HCT116 (cell line): Measurements from ENCODE around the gene PLS3. TPM values are rescaled to one million over a fixed set of nuclear protein-coding genes. Genes with fewer than 3 reads are reported as not detected.

Experiments used
- ATAC-seq: fragments of 200-7000 bp; cut with Tn5 transposase; 2 replicates; pipeline ENCODE4 v1.9.1; 2020; ENCODE audit warnings: mild to moderate bottlenecking, moderate library complexity
- BruUV-seq: library from RNA; stranded (reverse); fragments of 400-500 nt; replicated peaks from 2 replicates; lab custom pipeline; 2021; lab: Mats Ljungman, UMichigan
- CTCF ChIA-PET: fragments of 300-600 bp; sonication (Branson Sonifier 250); formaldehyde crosslinking; loops from one replicate; lab custom pipeline; 2021; ENCODE audit warnings: antibody characterized with exemption; lab: Charles Lee
- POLR2A ChIA-PET: fragments of 300-600, 350-600 bp; sonication (Branson Sonifier 250); formaldehyde crosslinking; loops from one replicate; lab custom pipeline; 2021; ENCODE audit warnings: antibody characterized with exemption; lab: Charles Lee
- RAD21 ChIA-PET, 2 experiments: fragments of 300-600 bp; sonication (Branson Sonifier 250); formaldehyde crosslinking; loops; one replicate each; lab custom pipeline; 2023; ENCODE audit warnings: low total read pairs in 2 of 2; ENCODE audit not compliant: uncharacterized antibody in 2 of 2, unreplicated experiment in 2 of 2, low non-redundant PET in 1 of 2; lab: Charles Lee
- DNase-seq: peaks from one replicate; pipeline ENCODE4 v3.0.0-alpha.2; 2010; ENCODE audit warnings: low read depth, low spot score
- H2AFZ ChIP-seq: fragments of 200-600 bp; shearing (Covaris generic), sonication (generic); 2 replicates; pipeline ENCODE4 v1.6.1; 2017; ENCODE audit warnings: low read depth, mixed run types, mixed read lengths, antibody characterized with exemption, low read length; ENCODE audit not compliant: poor library complexity, severe bottlenecking
- H3K27ac ChIP-seq: 2 replicates; pipeline ENCODE4 v1.5.1; 2012; ENCODE audit warnings: low read depth, low read length
- H3K27me3 ChIP-seq: fragments of 200-600 bp; sonication (generic); 2 replicates; pipeline ENCODE4 v1.6.1; 2016; ENCODE audit warnings: mixed run types, low read length, mixed read lengths; ENCODE audit not compliant: insufficient read depth
- H3K36me3 ChIP-seq, 2 experiments: fragments of 200-500 bp in 1 of 2; fragments of 200-600 bp in 1 of 2; sonication (Bioruptor generic) in 1 of 2; sonication (generic) in 1 of 2; 2 replicates each; pipeline versions ENCODE4 v1.5.1 to v1.6.1; 2014 to 2016; ENCODE audit warnings: low read length in 2 of 2, inconsistent platforms in 1 of 2, mixed read lengths in 1 of 2, mixed run types in 1 of 2; ENCODE audit not compliant: insufficient read depth in 2 of 2, control insufficient read depth in 1 of 2
- H3K4me1 ChIP-seq, 2 experiments: fragments of 200-600 bp in 1 of 2; sonication (generic) in 1 of 2; 2 replicates each; pipeline versions ENCODE4 v1.5.1 to v1.6.1; 2012 to 2017; ENCODE audit warnings: low read length in 2 of 2, inconsistent platforms in 1 of 2, mild to moderate bottlenecking in 1 of 2, mixed read lengths in 1 of 2, mixed run types in 1 of 2, moderate library complexity in 1 of 2; ENCODE audit not compliant: insufficient read depth in 2 of 2, control insufficient read depth in 1 of 2
- H3K4me2 ChIP-seq: fragments of 200-600 bp; sonication (generic); 2 replicates; pipeline ENCODE4 v1.6.1; 2017; ENCODE audit warnings: mixed run types, low read length, mixed read lengths
- H3K4me3 ChIP-seq, 2 experiments: fragments of 200-600 bp in 1 of 2; sonication (generic) in 1 of 2; replicated peaks in 1 of 2; 2 replicates each; pipeline ENCODE4 v1.5.1; 2011 to 2016; ENCODE audit warnings: low read length in 2 of 2, control low read depth in 1 of 2, low read depth in 1 of 2, mild to moderate bottlenecking in 1 of 2, mixed read lengths in 1 of 2, mixed run types in 1 of 2
- H3K79me2 ChIP-seq: fragments of 200-600 bp; sonication (generic); 2 replicates; pipeline ENCODE4 v1.6.1; 2017; ENCODE audit warnings: mild to moderate bottlenecking, mixed run types, low read length, moderate library complexity, mixed read lengths; ENCODE audit not compliant: insufficient read depth
- H3K9ac ChIP-seq: fragments of 200-600 bp; sonication (generic); 2 replicates; pipeline ENCODE4 v1.6.1; 2016; ENCODE audit warnings: low read length, mixed read lengths
- H3K9me2 ChIP-seq: fragments of 200-600 bp; sonication (generic), shearing (Covaris generic); 2 replicates; pipeline ENCODE4 v1.6.1; 2017; ENCODE audit warnings: mixed run types, mild to moderate bottlenecking, moderate library complexity; ENCODE audit not compliant: insufficient read depth
- H3K9me3 ChIP-seq, 2 experiments: fragments of 200-500 bp in 1 of 2; fragments of 200-600 bp in 1 of 2; sonication (Bioruptor generic) in 1 of 2; sonication (generic) in 1 of 2; 2 replicates each; pipeline ENCODE4 v1.6.1; 2014 to 2017; ENCODE audit warnings: low read length in 2 of 2, mixed read lengths in 2 of 2, inconsistent platforms in 1 of 2, low read depth in 1 of 2, mild to moderate bottlenecking in 1 of 2, mixed run types in 1 of 2, moderate library complexity in 1 of 2; ENCODE audit not compliant: control insufficient read depth in 1 of 2, insufficient read depth in 1 of 2
- H4K20me1 ChIP-seq: fragments of 200-600 bp; sonication (generic), shearing (Covaris generic); 2 replicates; pipeline ENCODE4 v1.6.1; 2017; ENCODE audit warnings: mixed run types, mild to moderate bottlenecking, moderate library complexity; ENCODE audit not compliant: insufficient read depth
- CBX3 ChIP-seq: IDR thresholded peaks from 2 replicates; pipeline ENCODE4 v1.6.1; 2012; ENCODE audit warnings: low read depth
- CTCF ChIP-seq, 3 experiments: fragments of 200-600 bp in 1 of 3; sonication (generic) in 1 of 3; IDR thresholded peaks in 2 of 3; conservative IDR thresholded peaks in 1 of 3; 2 replicates each; pipeline ENCODE4 v1.5.1; 2012 to 2017; ENCODE audit warnings: low read depth in 2 of 3, low read length in 2 of 3, antibody characterized with exemption in 1 of 3, borderline replicate concordance in 1 of 3, control low read depth in 1 of 3, mild to moderate bottlenecking in 1 of 3, mixed read lengths in 1 of 3, mixed run types in 1 of 3, moderate library complexity in 1 of 3; ENCODE audit not compliant: insufficient read depth in 1 of 3
- EGR1 ChIP-seq: IDR thresholded peaks from 2 replicates; pipeline ENCODE4 v1.6.1; 2012; ENCODE audit warnings: low read depth
- POLR2AphosphoS5 ChIP-seq: IDR thresholded peaks from 2 replicates; pipeline ENCODE4 v1.6.1; 2011; ENCODE audit warnings: mild to moderate bottlenecking, low read depth, low read length, moderate library complexity
- RAD21 ChIP-seq: IDR thresholded peaks from 2 replicates; pipeline ENCODE4 v1.6.1; 2012; ENCODE audit warnings: low read depth, mild to moderate bottlenecking
- SP1 ChIP-seq: IDR thresholded peaks from 2 replicates; pipeline ENCODE4 v1.6.1; 2012; ENCODE audit warnings: low read depth
- TCF7L2 ChIP-seq: IDR thresholded peaks from 2 replicates; pipeline ENCODE4 v1.7.0; 2011; ENCODE audit warnings: borderline replicate concordance, inconsistent platforms; ENCODE audit not compliant: insufficient read depth, insufficient read length; ENCODE audit errors: extremely low read depth
- ZFX ChIP-seq: fragments of 450-650 bp; IDR thresholded peaks from 2 replicates; pipeline ENCODE4 v1.6.1; 2017
- ZNF274 ChIP-seq: fragments of 200-500 bp; sonication (Bioruptor generic); IDR thresholded peaks from 2 replicates; pipeline ENCODE4 v1.6.1; 2014; ENCODE audit warnings: mild to moderate bottlenecking, low read depth, low read length, inconsistent platforms
- intact Hi-C: fragments of 100-400 bp; cut with micrococcal nuclease; formaldehyde crosslinking; loops from 2 replicates; pipeline ENCODE4 v1.10.0; 2022
- total RNA-seq: library from RNA; stranded (reverse); gene quantifications from one replicate; pipeline ENCODE4 v1.2.1, GENCODE V29; 2021; ENCODE audit not compliant: unreplicated experiment
- TF ChIP-seq, protein P1 (sequence below): IDR thresholded peaks from 2 replicates; pipeline ENCODE4 v1.6.1; 2012; ENCODE audit warnings: low read depth
- TF ChIP-seq, protein P2 (sequence below): IDR thresholded peaks from 2 replicates; pipeline ENCODE4 v1.6.1; 2012

The PLS3 gene
- total RNA-seq, 1 experiment from 2014 or later, result 50.8 TPM

DNA sequence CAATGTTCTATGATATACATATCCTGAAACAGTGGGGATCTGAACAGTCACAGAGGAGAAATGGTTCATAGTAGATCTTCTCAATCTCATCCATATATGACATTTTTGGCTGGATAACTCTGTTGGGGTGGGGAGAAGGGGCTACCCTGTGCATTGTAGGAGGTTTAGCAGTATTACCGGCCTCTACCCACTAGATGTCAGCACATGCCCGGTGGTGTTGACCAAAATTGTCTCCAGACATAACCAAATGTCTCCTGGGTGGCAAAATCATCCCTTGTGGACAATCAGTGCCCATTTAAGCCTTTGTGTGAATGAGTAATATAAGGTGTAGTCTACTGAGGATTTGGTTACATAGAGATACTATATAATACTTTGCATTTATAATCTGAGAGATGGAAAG is 89.9 kb downstream of the PLS3 start:
- Histone ChIP-seq H3K9ac (no peak overlapping the region), H3K4me3 (no peak overlapping the region), H3K9me3 (no peaks in the 10 kb centered on the region), H3K4me2 (no peak overlapping the region), H3K27ac (no peak overlapping the region), H2AFZ (no peak overlapping the region), H3K27me3 (no peaks in the 10 kb centered on the region), H3K79me2 (no peaks in the 10 kb centered on the region), H3K9me2 (no peaks in the 10 kb centered on the region), H3K4me1 (no peaks in the 10 kb centered on the region), H4K20me1 (no peaks in the 10 kb centered on the region), H3K36me3 (peaks cover 0 to 3% of the 10 kb centered on the region in 2 experiments; a peak in 1 of 4 replicates)
- BruUV-seq, result no TSS peak
- RAD21 ChIA-PET, result no interaction called here
- POLR2A ChIA-PET, result no interaction called here
- intact Hi-C loops, result loop anchor here (2.0 kb wide), 2 partner anchors 40 to 320 kb away; no protein-coding TSS in a partner anchor
- TF ChIP-seq CTCF (IDR thresholded peaks at IDR 0.05 in 2 of 3, conservative IDR thresholded peaks at IDR 0.05 in 1 of 3; ENCODE audit: borderline replicate concordance in 1 of 3, insufficient read depth in 1 of 3, low read depth in 2 of 3, low read length in 2 of 3), result peak in 2 of 3 experiments; percentile 55 to 64; a peak in 4 of 6 replicates
- TF ChIP-seq RAD21, result peak; percentile 63
- no peak for TF ChIP-seq POLR2AphosphoS5
- TF ChIP-seq SP1, result no peak
- no peak for TF ChIP-seq ZNF274
- no peak for TF ChIP-seq ZFX
- DNase-seq (peak; percentile 23), ATAC-seq (peak; percentile 85)
- CTCF ChIA-PET, result interaction anchor here (1.8 kb wide), 1 partner anchor 40 kb away, joined by 6 read pairs; no protein-coding TSS in a partner anchor

- no peaks in the 10 kb centered on the region for H3K27me3 ChIP-seq
- ChIA-PET POLR2A (no interaction called here), RAD21 (no interaction called here), CTCF (interaction anchor here (1.2 kb wide), 1 partner anchor 38 kb away, joined by 7 read pairs; no protein-coding TSS in a partner anchor)
- H3K36me3 ChIP-seq, result peaks cover 0 to 3% of the 10 kb centered on the region in 2 experiments; a peak in 1 of 4 replicates
- ATAC-seq (no peak), DNase-seq (no peak)
- no peak overlapping the region for H3K27ac ChIP-seq
- no peak overlapping the region for H3K9ac ChIP-seq
- H3K4me3 ChIP-seq, result no peak overlapping the region
- H3K9me3 ChIP-seq, result no peaks in the 10 kb centered on the region
- no peaks in the 10 kb centered on the region for H3K9me2 ChIP-seq
- H3K4me1 ChIP-seq, result no peaks in the 10 kb centered on the region
- intact Hi-C loops, result no loop called here
- H2AFZ ChIP-seq, result no peak overlapping the region
- H4K20me1 ChIP-seq, result no peaks in the 10 kb centered on the region
- no peak overlapping the region for H3K4me2 ChIP-seq
- TF ChIP-seq, protein P1, sequence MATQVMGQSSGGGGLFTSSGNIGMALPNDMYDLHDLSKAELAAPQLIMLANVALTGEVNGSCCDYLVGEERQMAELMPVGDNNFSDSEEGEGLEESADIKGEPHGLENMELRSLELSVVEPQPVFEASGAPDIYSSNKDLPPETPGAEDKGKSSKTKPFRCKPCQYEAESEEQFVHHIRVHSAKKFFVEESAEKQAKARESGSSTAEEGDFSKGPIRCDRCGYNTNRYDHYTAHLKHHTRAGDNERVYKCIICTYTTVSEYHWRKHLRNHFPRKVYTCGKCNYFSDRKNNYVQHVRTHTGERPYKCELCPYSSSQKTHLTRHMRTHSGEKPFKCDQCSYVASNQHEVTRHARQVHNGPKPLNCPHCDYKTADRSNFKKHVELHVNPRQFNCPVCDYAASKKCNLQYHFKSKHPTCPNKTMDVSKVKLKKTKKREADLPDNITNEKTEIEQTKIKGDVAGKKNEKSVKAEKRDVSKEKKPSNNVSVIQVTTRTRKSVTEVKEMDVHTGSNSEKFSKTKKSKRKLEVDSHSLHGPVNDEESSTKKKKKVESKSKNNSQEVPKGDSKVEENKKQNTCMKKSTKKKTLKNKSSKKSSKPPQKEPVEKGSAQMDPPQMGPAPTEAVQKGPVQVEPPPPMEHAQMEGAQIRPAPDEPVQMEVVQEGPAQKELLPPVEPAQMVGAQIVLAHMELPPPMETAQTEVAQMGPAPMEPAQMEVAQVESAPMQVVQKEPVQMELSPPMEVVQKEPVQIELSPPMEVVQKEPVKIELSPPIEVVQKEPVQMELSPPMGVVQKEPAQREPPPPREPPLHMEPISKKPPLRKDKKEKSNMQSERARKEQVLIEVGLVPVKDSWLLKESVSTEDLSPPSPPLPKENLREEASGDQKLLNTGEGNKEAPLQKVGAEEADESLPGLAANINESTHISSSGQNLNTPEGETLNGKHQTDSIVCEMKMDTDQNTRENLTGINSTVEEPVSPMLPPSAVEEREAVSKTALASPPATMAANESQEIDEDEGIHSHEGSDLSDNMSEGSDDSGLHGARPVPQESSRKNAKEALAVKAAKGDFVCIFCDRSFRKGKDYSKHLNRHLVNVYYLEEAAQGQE, result no peak
- TF ChIP-seq, protein P2, sequence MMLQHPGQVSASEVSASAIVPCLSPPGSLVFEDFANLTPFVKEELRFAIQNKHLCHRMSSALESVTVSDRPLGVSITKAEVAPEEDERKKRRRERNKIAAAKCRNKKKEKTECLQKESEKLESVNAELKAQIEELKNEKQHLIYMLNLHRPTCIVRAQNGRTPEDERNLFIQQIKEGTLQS, result no peak
- TF ChIP-seq TCF7L2 (no peak), CBX3 (no peak), EGR1 (no peak)
- no TSS peak for BruUV-seq
- no peaks in the 10 kb centered on the region for H3K79me2 ChIP-seq
Observed at GRCh38 chrX:115652221-115652620, 91.2 kb downstream of the PLS3 start.
